GM23248 (cell line): ENCODE results near the gene MOGAT2.

Source experiments
- EZH2 ChIP-seq: fragments of 200-600 bp; sonication (generic); IDR thresholded peaks from 2 replicates; pipeline ENCODE4 v1.6.1; 2018; ENCODE audit warnings: antibody characterized with exemption, mild to moderate bottlenecking; ENCODE audit not compliant: insufficient read depth, poor library complexity, severe bottlenecking
- EZH2phosphoT487 ChIP-seq: fragments of 200-600 bp; sonication (generic); IDR thresholded peaks from 2 replicates; pipeline ENCODE4 v1.6.1; 2018; ENCODE audit warnings: antibody characterized with exemption, moderate library complexity, mild to moderate bottlenecking, low read depth; ENCODE audit not compliant: insufficient read depth

DNA sequence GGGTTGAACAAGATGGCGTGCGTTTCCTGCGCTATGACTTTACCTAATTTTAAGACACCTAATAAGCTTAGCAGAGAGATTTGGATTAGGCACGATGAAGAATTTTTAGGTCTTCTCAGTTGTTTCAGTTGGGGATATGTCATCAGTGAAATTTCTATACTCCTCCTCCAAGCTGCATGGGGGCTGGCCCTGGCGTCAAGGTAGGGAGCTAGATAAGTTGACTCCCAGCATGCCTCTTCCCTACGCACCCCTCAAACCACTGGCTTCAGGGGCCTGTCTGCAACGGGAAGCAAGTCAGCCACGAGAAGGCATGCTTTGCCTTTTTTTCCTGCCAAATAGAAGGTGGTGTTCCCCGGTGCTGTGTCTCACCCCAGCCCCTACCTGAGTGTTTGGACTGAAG is 64.2 kb downstream of the MOGAT2 start:
- TF ChIP-seq EZH2phosphoT487 (no peak), EZH2 (no peak)
